IPS-NIHi11 (cell line): Measurements from ENCODE around the gene STXBP6.

Source experiments
- DNase-seq: peaks from one replicate; pipeline ENCODE4 v3.0.0; 2012; ENCODE audit warnings: mixed read lengths, low spot score

Gene STXBP6

DNA sequence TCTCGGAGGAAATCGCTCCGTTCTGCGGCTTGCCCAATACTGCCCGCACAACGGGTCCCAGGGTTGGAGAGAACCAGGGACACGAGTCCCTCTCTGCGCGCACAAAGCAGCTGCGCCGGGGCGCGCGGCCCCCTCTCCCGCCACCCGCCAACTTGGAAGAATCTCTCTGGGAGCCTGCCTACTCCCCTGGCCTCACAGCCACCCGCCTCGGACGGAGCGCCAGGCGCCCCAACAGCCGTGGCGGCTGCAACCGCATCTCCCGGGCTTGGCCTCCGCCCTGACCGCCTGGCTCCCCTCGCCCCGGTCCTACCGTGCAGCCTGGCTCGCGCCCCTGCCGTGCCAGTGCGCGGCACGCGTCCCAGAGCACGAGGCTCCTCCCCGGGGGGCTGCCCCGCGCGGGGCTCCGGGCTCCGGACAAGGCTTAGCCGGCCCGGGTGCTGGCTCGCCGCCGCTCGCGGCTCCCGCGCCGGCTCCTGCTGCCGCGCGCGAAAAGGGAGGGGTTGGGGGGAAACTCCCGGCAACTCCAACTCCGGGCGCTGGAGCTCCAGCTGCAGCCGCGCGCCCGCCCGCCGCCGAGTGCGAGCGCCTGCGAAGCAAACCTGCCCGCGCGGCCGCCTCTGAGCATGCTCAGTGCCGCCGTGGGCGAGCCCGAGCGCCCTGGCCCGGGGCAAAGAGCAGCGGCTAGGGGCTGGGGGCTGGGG lies at the start of gene STXBP6:
Gene STXBP6 (minus strand): TSS at position 580 of the 701 bp plus-strand sequence. CDS start 75,329 bp downstream, outside the sequence.
- DNase-seq = peak; percentile 87

DNA sequence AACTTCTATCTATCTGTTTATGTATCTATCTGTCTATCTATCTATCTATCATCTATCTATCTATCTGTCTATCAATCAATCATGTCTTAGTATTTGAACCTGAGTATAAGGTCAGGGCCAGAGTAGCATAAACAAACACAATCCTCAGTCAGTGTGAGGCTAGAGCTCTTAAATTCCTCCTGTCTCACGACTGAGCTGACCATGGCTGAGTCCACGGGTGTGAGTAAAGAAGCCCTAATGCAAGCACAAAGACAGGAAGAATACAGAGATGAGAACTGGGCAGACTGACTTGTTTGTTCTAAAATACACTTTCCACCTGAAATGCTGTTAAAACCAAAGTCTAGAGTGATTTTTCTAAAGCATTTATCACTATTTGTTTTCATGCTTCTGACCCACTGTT lies 47.2 kb upstream of the STXBP6 start:
- no peak for DNase-seq

DNA sequence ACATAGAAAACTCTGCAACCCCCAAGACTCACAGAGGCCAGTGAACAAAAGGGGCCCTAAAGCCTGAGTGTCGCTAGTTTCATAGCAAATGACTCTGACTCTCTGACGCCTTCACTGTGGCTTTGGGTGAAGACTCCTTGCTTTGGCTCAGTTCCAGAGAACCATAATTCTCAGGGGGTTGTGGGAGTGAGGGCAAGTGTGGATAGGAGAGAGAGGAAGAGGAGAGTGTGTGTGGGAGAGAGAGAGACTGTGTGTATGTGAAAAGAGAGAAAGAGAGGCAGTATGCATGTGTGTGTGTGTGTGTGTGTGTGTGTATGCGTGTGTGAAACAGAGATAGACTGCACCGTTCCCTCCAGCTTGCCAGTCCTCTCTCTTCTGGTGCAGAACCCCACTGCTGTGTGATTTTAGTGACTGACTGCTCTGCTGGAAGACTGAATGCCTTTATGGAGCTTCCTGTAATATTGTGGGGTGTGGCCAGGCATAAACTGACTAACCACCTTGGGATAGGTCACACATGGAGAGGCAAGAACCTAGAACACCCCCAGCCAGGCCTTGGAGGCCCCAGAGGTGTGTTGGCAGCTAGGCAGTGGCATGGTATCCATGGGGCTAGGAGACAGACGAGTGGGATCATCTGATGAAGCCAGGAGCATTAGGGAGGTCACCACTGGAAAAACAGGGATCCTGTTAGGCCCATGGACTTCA lies 45.9 kb upstream of the STXBP6 start:
- DNase-seq = no peak

DNA sequence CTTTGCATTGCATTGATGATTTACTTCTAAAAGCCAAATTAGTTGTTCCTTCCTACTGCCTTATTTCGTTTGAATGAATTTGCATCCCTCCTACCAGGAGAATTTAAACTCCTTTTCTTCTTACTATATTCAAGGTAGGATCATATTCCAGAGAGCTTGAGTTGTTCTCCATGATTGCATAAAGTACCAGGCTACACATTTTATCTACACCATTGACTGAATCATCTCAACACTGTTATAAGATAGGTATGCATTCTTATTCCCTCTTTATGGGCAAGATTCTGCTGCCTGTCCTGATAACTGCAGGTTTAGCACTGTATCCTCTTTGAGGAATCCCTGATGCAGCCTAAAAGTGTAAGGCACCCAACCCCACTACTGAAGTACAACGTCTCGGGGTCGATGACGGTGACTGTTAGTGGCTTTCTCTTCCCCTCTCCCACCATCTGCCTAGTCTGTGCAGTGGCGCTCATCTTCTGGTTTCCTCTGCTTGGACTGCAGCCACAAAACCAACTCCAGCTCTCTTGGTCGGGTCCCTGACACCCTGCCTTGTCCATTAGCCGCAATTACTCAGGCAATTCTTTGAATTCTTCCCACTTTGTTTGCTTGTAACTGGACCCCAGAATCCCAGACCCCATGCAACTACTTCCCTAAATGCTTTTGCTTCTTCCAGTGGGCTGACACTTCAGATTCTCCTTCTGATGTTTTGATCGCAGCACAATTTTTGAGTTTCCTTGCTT lies 44.4 kb upstream of the STXBP6 start:
- DNase-seq = no peak

DNA sequence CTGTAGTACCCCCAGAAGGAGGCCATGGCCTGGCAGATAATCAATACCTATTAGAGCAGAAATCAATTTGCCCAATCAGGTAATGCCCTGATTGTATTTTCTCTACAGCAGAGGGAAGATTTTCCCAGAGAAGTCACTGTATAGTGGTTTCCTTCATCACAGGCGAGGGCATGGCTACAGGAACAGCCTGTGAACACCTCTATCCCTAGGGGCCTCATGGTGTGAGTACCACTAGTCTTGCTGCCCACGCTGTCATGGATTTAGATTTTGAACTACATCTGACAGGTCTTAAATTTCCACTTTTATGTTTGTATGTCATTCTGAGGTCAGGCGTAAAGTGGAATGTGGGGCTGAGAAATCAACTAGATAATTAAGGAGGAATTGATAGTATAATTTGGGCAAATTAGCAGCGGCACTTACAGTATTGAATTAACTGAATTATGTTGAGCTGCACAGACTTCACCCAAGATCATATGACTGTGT lies 42.4 kb upstream of the STXBP6 start:
- DNase-seq = no peak

DNA sequence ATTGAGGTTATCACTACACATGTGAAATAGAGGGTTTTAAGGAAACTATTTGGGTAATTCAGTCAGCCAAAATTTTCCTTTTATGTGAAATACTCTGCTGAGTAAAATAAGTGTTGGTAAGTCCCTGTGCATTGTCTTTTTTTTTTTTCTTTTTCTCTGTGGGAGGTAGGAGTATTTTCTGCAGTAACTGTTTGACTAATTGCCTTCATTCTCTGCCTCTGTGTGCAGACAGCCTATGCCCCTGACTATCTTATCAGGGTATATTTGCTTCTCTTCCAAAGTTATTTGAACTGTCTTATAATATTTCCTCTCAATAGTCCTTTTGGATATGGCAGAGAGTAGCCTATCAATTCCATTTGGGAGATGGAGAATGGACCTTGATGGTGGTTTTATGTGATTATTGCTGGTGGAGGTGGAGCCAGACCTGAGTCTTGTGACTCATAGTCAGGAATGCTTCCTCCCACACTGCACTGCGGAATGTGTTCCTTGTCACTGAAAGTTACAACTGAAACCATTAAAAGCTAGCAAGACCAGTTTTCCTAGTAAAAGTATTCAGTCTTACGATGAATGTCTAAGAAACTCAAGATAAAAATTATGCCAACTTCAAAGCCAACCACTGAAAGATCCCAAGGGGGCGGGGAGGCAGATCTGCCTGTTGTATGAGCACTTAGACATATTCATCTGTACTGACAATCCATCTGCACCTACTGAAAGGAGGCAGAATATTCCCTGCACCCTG lies 40.9 kb upstream of the STXBP6 start:
- DNase-seq = peak; percentile 42

DNA sequence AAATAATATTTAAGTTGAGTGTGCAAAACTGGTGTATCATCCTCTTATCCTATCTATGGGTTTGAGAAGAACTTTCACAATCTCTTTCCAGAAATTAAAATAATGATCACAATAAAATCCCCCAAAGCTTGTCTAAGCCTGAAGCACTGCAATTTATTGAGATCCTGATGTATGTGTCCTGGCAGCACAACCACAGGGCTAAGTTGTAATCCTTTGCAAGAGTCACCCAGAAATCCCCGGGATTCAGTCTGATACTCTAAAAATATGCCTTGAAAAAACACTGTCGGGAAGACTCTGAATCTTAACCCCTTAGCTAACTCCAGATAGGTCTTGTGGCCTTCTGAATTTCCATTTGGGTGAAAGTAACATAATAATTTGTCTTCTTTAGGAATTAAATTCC lies 40.3 kb upstream of the STXBP6 start:
- DNase-seq = no peak

DNA sequence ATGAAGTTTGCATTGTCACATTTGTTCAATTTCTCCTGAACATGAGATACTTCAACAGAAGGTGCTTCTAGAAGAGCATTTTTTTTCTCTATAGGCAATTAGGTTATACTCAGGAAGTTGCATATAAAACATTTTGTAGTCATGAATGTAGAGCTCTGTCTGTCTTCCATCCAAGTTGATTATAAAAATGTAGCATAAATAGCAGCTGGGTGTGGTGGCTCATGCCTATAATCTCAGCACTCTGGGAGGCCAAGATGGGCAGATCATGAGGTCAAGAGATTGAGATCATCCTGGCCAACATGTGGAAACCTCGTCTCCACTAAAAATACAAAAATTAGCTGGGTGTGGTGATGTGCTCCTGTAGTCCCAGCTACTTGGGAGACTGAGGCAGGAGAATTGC lies 39.5 kb upstream of the STXBP6 start:
- DNase-seq = no peak

DNA sequence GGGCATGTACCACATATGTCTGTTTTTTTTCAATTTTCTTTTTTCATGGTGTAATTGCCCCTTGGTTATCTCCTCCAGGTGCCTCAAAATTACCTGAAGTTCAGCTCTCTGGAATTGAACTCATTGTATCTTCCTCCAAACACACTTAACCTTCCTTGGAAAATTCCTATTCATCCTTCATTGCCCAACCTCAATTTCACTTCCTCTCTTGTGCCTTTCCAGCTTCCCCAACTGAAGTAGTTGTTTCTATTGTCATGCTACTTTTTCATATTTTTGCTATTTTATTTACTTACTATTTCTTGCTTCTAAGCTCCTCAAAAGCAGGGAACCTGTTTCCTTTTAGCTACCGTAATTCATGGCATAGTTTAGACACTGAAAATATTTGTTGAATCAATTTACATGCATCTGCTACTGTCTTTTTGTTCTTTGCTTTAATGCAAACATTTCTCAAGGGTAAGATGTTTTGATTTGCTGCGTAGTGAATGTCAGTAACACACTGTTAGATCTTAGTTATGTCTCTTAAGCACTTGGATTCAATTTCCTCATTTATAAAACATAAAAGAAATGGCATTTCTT lies 37.0 kb upstream of the STXBP6 start:
- DNase-seq = no peak

DNA sequence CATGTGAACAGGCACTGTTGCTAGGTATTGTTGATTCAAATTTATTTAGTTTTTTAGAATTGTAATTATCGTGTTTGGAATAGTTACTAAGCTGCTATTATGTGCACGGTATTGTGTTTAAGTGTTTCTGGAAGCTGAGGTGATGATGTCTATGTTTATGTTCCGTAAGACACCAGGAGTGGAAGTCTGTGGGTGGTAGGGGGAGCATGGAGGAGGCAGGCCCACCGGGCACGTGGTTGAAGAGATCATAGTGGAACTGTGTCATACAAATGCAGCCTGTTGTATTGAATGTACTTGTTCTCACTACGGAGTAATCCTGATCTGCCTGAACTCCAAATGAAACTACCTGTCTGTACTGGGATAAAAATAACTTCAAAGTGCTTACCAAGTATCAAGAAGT lies 36.1 kb upstream of the STXBP6 start:
- no peak for DNase-seq

DNA sequence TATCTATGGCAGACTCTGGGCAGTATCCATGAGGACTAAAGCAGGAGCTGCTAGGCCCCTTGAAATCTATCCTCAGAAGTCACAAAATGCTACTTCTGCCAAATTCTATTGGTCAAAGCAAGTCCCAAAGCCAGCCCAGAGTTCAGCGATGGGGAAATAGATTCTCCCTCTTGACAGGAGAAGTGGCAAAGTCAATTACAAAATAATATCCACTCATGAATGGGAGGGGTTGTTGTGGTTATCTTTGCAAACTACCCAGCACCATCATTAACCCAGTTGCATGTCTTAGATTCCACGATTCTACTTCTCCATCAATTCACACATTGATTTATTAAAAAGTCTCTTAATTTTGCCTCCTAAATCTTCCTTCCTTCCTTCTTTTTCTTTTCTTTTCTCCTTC lies 30.7 kb upstream of the STXBP6 start:
- DNase-seq = no peak

DNA sequence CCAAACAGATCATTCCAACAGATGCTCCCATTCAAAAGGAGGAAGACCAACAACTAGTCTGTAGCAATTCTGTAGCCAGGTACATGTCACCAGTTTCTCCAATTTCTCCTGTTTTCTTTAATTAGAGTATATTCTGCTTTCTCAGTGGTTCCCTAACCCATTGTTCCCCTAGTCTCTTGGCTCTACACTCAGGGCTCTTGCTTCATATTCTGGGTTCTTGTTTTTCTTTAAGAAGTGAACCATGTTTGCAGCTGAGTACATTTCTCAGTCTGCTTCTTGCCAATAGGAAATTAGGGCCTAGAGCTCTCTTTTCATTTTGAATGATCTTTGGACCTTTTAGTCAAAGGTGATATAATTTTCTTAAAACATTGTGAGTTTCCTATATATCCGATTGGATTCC lies 29.4 kb upstream of the STXBP6 start:
- DNase-seq = no peak

DNA sequence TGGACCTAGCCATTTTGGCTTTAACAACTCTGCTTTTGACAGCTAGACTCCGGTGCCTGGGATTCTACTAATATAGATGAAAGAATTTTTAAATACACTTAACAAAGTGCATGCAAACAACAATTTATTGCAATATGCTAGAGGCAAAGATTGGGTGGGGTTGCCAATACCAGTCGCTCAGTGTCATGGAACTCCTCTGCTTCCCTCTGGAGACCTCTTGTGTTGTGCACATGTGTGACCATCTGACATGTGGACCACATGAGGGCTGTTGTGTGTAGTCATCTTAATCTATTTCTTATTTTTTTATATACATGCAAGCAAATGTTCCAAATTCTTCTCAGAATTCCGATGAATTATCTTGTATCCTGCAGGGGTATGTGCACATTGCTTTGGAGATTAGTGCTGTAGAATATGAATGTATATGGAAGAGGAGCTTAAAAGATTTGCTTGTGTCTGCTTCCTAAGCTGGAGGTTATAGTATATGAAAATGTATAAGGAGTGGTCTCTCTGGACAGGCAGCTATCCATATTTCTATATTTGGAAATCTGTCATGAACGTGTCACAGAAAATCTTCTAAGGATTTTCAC lies 24.2 kb upstream of the STXBP6 start:
- DNase-seq = no peak

DNA sequence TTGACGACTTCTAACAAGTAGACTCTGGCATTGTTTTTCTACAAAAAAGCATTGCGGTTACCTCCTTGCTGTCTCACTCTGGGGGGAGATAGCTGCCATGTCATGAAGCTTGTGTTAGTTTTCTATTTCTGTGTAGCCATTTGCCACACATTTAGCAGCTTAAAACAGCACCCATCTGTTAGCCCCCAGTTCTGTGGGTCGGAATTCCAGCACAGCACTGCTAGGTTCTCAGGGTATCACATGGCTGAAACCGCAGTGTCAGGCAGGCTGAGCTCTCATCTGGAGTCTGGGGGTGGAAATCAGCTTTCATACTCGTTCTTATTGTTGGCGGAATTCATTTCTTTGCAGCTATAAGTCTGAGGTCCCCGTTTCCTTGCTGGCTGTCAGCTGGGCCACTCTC lies 19.9 kb upstream of the STXBP6 start:
- DNase-seq = no peak

DNA sequence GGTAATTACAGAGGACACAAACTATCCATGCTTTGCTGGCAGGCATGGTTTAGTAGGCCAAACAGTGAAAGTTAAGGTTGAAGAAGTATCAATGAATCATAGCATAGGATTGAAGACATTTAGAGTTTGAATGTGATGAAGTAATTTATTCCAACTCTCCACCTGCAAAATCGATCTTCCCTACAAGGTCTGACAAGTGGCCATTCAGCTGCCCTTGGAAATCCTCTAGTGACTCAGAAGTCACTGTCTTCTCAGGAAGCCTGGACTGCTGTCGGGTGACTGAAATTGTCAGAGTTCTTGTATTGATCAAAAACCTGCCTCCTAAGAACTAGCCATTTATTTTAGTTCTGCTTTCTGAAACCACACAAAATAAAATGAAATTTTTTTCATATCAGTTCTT lies 17.7 kb upstream of the STXBP6 start:
- DNase-seq = no peak

DNA sequence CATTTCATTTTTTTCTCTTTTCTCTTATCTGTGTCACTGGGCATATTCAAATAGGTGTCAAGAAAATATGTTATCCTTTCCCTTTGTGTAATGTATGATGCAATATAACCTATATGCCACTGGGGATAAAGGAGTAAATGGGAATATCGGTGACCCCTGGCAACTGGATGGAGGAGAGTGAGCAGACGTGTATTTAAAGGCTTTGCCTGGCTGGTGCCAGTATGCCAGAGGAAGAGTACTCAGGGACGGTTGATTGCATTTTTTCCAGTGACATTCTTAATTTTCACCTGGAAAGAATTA lies 12.0 kb upstream of the STXBP6 start:
- no peak for DNase-seq

DNA sequence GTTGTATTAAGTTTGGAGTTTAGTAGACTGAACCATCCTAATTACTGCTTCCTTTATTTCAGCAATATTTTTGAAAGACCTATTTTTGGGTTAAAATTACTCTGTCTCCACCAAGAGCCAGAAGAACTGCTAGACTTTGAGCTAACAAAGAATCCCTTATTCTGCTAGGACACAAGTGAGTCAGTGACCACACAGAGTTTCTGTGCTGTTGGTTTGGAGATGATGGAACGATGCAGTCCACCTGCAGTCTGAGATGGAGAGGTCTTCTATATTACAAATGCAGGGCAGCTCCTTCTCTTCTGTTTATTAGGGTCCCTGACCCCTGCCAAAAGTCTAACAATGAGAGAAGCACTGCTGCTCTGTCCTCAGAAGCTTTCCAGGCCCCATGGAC lies 6.7 kb upstream of the STXBP6 start:
- DNase-seq = no peak

DNA sequence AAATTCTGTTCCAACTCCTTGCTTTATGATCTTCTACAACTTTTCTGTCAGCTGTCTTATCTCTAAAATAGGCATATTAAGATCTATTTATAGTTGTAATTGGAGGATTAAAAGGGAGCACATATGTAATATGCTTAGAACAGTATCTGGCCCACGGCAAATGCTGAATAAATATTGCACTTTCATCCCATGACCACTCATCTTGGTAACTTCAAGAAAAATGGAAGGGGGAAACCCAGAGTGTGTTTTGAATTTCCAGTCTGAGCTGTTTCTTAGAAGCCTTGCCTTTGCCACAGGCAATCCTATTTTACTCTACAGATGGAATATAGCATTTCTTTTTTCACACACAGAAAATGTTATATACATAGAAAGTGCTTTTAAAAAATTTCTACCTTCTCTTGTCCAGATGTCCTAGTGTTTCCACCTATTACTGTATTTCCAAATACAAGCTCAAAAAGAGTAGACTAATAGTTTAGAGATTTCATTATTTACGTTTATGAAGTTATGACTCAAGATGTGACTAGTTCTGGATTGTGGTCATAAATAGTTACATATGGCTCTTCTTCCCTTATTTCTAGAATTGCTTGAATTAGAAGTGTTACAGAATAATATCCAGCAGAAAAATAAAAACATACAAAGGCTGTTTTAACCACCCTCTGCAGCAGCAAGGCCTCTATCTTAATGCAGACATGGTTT lies 6.2 kb upstream of the STXBP6 start:
- DNase-seq = no peak

DNA sequence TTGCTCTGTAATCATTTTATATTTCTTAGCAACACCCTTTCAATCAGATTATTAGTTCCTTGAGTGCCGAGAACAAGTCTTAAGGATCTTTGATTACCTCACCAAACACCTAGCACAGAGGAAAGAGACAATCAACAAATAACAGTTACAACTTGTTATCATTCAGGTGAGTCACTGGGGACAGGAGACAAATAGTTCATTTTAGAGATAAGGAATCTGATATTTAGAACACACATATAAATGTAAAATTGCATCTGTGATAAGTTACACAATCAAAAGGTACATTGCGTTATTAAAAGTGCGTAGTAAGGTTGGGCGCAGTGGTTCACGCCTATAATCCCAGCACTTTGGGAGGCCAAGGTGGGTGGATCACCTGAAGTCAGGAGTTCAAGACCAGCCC lies 5.1 kb upstream of the STXBP6 start:
- DNase-seq = no peak

DNA sequence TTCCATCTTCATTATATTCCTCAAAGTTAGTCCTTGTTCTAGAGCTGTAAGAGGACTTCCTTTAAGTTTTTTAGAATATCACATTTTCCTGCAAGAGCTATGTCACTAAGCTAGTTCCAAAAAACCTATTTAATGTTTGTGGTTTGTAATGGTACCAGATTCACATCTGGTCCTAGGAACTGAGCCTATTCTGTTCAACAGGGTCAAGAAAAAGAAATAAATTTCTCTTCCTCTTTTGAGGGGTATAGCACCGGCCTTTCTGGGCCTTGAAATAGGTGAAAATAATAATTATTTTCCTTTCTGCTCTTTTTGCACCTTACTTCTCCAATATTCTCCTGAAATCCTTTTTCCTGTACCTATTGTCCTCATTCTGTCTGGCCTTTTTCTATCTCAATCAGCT lies 3.6 kb upstream of the STXBP6 start:
- DNase-seq = no peak

DNA sequence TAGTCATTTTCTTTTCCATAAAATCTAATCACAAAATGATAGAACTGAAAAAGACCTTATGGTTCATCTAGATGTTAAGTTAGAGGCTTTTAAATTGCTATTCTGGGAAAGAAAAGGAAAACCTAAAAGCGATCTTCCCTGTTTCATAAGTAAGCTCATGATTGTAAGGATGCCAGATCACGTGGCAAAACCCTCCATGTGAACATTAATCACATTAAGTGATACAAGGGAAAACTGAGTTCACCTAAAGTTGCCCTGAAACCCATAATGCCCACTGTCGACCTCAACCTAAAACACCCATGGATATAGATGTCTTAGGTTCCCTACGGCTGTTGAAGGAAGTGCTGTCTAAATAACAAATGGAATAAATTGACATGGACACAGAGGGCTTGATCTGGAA lies 3.0 kb upstream of the STXBP6 start:
- no peak for DNase-seq
